Stimulated activated CD4-positive, alpha-beta T cell treated with anti-CD3 and anti-CD28 coated beads, Interleukin-2, amount 100 ng/mL, for 24 hours (primary cell): ENCODE data around the gene NTMT2.
"Not testable (repeated sequence)": the region's sequence is repeated elsewhere in the genome, so short reads cannot be mapped to it uniquely, and the experiment has no call there.

Experiments used
- DNase-seq, 2 donors: peaks; one replicate each; pipeline ENCODE4 v3.0.0-alpha.2; 2020

Gene NTMT2

DNA sequence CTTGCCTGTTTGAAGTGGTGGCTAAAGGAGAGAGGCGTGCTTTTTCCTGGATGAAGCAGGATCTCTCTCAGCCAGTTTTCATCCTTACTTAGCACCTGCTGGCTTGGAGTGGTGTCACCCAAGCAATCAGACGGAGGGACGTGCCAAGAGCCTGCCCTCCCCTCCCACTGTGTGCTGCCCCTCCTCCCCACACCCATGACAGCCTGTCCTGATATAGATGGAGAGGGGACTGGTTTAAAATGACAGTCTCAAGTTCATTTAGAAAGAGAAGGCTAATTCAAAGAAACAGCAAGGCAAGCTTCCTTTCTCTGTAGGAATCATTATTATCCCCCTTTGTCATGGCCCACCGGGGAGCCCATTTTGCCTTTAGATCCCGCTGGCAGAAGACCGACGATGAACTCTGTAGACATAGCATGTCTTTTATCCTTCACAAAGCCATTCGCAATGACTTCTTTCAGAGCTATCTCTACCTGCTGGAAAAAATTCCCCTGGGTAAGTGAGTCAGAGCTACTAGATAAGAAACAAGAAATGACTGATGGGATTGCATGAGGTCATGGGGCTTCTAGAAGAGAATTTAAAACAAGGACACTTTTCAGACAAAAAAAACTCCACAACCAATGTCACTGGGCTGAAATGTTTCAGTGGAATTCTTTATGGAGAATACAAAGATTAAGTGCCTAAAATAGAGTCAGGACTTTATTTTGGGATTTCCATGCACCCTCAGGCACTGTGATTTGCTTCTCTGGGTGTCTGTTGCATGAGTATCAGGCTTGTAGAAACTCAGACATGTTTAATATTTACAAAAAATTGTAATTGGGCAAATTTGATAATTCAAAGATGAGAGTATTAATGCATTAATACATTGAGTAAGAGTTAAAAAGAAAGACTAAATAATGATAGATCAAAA is at the start of gene NTMT2:
Gene NTMT2 (plus strand): TSS at position 190 of the 907 bp plus-strand sequence. CDS start 149 bp downstream, at position 339.
- no peak for DNase-seq

DNA sequence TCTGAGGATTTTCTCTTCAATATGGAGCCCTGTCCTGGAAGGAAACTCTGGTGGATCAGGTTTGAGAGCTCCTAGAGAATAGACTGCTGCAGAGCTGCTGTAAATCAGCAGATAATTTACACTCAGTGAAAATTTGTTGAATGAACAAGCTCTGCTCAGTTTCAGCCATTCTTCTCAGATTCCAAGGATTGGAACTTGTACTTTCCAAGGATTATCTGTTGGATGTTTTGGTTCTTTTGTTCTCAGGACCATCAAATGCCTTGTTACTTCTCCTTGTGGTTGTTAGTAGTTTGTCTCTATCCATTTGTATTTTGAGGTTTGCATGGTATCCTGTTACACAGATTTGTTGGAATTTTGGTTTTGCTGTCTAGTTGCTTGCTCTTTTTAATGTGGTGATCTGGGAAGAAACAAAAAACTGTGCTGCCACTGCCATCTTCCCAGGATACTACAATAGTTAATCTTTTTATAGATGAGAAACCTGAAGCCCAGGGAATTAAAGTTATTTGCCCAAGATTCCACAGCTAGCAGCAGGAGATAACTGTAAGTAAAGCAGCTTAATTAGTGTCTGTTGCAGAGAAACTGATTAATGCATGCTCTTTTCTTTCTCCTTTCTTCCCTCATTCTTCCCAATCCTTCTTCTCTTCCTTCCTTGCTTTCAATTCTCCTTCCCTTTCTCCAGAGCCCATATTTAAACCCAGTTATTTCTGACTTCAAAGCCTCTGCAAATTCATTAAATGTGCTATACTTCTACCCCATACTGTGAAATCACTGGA is 49.6 kb upstream of the NTMT2 start:
- no peak for DNase-seq

DNA sequence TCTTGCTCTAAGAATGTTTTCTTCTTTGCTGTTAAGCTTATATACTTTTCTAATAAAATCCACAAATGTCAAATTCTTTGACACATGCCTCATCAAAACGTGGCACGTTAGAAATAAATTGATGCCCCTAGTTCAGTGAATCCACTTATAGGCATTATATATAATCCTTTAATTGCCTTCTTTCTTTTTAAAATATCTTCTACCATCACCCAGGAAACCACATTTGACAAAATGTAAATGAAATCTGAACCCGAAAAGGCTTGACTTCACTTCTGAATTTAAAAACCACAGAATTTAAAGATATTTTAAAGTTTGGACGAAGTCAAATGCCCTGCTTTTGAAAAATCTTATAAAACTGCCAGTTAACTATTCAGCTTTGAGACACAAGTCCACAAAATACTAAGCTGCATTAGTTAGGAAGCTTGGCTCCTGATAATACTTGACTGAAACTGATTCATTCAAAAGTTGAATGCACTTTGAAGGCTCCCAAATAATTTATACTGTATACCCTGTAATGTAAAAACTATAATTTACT is 48.9 kb upstream of the NTMT2 start:
- DNase-seq, result no peak

DNA sequence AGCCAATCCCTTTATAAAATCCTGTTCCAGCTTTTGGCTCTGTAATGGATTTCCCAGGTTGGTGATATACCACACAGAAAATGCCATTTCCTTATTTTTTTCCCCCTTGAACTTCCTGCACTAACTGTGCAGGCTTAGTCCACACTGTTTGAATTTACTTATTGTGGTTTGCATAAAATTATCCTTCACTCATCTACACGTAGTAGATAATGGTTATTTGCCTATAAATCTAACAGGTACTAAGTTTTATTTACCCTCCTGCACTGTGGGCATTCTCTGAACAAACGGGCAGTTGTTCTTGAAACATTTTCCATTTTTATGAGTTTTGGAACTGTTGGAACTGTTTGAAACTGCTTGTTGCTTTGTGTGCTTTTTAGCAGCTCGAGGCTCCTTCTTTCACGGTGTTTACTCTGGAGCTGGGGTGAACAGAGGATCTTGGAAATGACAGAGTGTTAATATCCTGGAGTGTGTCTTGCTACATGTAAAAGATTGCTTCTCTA is 48.3 kb upstream of the NTMT2 start:
- no peak for DNase-seq

DNA sequence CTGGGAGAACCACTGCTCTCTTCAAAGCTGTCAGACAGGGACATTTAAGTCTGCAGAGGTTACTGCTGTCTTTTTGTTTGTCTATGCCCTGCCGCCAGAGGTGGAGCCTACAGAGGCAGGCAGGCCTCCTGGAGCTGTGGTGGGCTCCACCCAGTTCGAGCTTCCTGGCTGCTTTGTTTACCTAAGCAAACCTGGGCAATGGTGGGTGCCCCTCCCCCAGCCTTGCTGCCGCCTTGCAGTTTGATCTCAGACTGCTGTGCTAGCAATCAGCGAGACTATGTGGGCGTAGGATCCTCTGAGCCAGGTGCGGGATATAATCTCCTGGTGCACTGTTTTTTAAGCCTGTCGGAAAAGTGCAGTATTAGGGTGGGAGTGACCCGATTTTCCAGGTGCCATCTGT is 32.6 kb upstream of the NTMT2 start:
- not testable (repeated sequence) for DNase-seq

DNA sequence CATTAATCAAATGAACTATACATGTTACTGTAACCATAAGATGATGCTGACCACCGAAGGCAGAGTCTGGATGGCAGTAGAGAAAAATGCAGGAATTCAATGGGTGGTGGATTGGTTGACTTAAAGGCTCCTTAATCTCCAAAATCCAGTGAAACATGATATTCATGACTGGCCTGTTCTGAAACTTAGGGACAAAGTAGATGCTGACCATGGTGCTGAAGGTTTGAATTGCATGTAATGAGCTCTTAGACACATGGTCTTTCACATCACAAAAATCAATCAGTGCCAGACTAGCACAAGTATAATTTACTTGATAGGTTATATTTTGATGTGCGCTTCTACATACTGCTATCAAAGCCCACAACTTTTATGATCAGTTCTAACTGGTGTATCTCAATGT is 30.9 kb upstream of the NTMT2 start:
- DNase-seq, result no peak

DNA sequence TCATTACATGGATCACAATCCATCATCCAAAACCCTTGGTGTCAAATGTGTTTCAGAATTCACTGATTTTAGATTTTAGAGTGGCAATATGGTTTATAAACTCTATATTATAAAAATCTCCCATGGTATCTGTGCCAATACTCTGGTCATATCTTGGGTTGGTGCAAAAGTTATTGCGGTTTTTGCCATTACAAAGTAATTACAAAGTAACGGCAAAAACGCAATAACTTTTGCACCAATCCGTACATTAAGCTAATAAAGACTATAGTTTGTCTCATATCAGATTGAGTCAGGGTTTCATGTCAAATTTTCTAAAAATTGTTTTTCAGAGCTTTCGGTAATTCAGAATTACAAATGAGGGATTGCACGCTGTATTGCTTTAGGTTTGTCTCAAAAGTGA is 23.4 kb upstream of the NTMT2 start:
- DNase-seq, result no peak

DNA sequence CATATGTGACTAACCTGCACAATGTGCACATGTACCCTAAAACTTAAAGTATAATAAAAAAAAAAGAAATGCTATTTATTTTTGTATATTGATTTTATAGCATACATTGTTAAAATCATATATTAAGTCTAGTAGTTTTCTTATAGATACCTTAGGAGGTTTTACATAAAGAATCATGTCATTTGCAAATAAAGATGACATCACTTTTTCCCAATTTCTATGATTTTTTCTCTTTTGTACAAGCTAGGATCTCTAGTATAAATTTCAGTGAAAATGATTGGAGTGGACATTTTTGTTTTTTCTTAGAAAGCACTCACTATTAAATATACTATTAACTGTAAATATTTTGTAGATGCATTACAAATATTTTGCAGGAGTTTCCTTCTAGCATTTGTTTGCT is 20.5 kb upstream of the NTMT2 start:
- no peak for DNase-seq

DNA sequence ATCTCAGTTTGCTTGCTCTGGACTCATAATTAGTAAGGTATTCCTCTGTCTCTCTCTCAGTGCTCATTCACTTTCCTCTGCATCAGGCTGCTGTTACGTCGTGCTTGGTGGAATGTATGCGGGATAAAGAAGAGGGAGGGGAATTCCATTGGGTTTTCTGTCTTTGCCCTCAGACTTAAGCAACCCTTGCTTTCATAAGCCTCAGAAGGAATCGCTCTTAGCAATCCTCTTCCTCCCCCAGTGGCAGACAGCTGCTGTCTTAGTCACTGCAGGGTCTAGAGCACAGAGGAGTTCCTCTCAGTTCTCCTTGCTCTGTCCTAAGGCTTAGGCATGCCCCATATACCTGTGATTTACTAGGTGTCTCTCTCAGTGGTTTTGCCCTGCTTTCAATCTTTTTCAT is 19.1 kb upstream of the NTMT2 start:
- no peak for DNase-seq

DNA sequence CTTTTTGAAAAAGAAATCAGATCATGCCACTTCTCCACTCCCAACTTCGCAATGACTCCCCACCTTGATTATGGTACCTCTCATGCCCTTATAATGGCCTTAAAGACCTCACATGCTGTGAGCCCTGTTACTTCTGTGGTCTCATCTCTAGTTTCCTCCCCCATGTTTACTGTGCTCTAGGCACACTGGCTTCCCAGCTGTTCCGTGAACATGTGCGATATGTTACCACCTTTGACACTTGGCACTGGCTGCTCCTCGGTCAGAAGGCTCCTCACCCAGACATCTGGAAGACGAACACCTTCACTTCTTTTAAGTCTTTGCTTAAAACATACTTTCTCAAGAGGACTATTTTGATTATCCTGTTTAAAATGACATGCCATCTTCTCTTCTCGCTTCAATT is 14.3 kb upstream of the NTMT2 start:
- no peak for DNase-seq

DNA sequence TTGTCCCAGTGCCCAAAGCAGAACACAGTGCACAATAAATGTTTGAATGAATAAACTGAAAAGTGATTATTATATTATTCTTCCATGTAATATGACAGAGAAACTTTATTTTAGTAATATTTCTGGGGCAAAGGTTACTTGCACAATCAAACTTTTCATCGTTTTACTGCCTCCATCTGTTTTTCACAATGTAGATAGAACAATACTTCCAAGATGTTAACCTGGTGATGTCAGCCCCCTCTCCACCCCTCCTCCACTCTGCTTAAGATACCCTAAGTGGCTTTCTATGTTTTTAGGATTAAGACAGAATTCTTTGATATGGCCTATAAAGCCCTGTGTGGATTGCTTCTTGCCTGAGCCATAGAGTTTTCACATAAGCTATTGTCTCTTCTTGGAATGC is 13.8 kb upstream of the NTMT2 start:
- no peak for DNase-seq

DNA sequence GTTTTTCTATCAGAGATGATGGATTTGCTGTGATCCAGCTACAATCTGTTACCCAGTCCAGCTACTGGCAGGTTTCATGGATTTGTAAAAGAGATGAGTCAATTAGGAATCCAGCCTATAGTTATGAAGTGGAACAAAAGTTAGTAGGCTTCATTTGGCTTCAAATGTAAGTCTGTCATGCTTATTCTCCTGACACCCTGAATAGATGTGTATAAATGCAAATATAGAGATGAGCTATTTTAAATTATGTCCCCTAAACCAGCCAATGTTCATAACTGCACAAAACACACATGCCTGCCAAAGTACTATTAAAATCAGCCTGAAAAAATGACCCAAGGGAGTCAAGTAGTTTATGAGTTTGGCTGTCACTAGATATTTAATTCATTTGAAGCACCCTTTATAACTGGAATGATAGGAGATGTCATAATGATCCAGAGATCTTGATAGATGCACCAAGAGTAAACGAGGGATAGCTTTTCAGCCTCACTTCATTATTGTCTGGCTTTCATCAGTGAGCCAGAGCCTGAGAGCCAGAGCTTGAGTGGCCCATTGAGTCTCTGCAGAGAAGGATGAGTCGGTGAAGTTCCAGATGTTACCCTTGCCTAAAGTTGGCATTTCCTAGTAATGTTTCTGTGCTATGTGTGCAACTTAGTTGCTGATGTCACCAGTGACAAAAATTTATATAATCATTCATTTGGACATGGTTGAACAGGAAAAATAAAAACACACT is 11.8 kb upstream of the NTMT2 start:
- DNase-seq, result no peak

DNA sequence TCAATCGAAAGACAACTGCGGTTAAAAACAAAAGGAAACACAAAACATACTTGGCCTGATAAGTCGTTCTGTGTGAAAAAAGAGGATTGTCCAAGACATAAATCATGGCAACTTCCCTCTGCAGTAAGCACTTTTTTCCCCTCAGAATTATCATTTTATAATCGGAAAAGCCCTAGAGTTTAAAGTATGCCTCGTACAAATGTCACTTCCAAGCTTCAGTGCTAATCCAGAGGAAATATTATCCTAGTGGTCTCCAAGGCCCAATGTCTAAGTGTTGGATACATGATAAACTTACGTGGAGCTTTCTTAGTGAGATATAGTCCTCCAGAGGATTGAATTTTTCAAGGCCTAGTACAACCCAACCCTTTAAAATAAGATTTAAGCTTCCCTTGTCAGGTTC is 11.2 kb upstream of the NTMT2 start:
- DNase-seq, result no peak

DNA sequence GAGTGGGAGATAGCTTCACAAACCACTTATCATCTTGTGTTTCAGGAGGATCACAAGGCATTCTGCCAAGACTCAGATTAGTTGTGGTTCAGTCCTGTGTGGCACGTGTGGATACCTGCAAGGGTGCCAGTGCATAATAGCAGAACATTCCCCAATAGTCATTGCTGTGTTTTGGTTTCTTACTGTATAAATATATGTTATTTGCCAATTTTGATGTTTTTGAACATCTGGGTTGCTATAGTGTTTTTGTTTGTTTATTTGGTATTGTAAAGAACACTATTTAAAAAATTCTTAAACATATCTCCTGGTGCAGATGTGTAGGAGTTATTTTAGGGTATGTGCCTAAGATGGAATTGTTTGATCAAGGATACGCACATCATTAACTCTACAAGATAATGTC is 5.4 kb upstream of the NTMT2 start:
- no peak for DNase-seq

DNA sequence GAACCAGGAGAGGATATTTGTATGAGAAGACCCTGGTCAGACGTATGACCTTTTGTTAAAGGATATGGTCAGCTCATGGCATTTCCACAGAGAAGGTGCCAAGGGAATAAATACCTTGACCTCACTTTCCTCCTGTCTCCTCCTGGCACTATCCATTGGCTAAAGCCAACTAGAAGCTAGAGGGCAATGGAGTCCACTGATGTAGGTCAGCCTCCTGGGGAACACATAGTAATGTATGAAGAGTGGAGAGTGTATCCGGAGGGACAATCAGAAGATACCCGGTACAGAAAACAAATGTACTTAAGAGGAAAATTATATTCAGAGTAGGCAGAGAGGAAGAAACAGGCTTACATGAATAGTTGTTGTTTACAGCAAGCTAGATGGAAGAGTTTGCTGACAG is 698 bp upstream of the NTMT2 start:
- DNase-seq, result no peak

DNA sequence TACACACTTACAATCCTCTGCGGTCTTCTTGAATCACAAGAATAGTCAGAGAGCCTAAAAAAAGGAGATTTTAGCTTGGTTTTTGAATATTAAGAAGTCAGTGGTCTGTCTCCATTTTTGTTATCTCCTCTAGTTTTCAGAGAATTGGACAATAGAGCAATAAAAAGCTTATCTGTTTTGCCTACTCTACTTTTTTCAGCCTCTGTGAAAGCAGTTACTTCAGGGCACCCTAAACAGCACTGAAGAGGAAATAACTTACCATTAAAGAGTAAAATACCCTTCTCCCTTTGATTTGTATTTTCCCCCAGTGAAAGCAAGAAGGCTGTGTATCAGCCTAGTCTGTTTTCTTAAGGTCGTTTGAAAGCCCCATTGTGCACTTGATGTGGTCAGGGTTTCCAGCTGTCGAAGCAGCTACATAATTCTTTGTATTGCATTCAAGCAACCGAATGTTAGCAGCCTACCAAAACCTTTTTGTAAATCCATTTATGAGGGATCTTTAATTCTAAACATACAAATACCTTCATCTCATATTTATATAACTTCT is 1.0 kb downstream of the NTMT2 start:
- no peak for DNase-seq

DNA sequence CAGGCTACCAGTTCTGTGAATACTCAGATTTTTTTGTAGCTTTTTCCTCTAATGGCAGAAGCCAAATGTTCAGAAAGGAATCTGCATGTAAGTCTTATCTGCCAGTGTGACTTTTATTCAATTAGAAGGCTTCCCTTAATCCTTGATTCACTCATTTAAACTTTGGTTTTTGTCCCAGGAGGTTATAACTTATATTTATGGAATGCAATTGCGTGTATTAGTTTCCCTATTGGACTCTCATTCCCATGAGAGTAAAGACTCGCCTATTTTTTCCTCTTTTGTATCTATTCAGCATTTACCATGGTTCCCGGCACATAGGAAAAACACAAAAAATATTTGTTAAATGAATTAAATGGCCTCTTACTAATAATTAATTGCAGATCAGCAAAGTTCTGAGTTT is 3.5 kb downstream of the NTMT2 start:
- no peak for DNase-seq

DNA sequence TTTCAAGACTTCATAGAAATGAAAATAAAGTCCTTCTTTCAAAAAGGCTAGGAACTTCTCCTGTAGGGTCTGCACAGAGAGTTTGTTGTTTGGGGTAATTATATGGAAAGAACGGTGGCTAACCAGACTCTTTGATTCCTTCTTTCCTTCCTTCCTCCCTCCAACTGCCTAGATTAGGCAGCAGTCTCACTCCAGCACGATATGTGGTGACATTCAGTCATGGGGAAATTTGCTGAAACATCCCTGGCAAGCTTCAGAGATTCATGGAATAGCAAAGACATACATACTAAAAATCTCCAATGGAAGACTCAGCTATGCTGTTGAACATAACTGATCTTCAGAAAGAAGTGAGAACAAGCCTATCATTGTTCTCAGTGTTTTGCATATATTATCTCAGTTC is 4.3 kb downstream of the NTMT2 start:
- no peak for DNase-seq

DNA sequence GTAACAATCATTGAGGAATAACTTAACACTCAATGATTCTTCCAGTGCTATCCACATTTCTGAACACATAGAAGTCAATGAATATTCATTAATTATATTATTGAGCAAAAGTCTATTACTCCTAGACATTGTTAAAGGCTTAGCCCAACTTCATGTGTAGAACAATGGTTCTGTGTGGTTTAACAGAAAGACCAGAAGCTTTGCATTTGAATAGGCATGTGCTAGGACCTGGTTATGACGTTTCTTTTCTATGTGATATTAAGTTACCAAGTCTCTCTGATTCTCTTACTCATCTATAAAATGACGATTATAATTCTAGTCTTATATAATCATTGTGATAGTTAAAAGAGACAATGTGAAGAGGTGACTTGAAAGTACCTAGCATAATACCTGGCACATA is 5.2 kb downstream of the NTMT2 start:
- DNase-seq, result no peak

DNA sequence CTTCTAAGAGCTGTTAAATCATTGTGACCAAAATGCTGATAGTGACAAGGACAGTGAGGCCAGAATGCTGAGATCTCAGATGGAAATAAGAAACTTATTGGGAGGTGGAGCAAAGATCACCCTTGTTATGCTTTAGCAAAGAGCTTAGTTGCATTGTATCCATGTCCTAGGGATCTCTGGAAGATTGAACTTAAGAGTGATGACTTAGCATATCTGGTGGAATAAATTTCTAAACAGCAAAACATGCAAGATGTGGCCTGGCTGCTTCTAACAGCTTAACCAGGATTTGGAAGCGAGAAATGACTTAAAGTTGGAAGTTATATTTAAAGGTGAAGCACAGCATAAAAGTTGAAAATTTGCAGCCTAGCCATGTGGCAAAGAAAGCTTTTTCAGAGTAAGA is 7.7 kb downstream of the NTMT2 start:
- no peak for DNase-seq

DNA sequence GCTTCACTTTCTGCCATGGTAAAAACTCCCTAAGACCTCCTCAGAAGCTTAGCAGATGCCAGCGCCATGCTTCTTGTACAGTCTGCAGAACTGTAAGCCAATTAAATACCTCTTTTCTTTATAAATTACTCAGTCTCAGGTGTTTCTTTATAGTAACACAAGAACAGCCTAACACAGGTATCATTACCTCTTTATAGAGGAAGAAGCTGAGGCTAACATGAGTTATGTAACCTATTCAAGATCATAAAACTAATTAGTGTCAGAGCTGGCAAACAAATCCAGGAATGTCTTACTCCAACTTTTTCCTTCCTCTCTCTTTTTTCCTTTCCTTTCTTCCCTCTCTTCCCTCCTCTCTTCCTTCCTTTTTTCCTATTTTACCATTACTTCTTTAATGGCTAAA is 9.3 kb downstream of the NTMT2 start:
- DNase-seq, result no peak

DNA sequence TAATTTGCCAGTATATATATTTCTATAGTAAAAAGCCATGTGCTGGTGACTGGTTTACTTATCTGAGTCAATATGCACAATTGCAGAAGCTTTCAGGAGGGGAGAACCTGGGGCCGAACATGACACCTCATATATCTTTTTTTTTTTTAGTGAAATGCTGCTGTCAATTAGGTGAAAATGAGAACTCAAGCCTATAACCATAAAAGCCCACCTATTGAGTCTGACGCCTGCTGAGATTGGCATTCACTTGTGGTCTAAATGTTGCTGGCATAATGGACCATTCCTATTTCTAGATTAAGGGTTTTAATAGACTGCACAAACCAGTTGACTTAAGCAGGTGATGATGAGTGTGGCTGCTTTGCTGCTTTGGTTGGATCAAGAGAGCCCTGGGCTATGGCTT is 10.8 kb downstream of the NTMT2 start:
- DNase-seq, result no peak

DNA sequence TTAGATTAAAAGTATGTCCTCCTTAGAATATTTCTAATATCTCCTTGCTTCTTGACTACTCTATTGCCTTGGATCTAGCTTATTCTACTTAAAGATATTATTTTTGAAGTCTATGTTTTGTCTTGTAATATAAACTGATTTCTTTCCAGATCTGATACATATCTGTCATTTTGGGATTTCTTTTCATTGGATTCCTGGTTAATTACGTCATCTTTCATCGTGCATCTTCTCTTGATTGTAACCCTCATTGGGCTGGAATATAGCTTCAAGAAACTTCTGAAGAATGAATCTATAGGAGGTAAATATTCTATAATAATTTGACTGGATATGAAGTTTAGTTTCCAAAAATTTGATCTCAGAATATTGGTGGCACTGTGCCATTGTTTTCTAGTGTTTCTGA is 12.1 kb downstream of the NTMT2 start:
- DNase-seq, result no peak
